SK-N-MC (cell line): ENCODE data around the gene FAM20C.

Experiments
- EZH2 ChIP-seq: fragments of 200-600 bp; sonication (generic); IDR thresholded peaks from one replicate; pipeline ENCODE4 v1.6.1; 2017; ENCODE audit warnings: antibody characterized with exemption
- POLR2AphosphoS5 ChIP-seq: IDR thresholded peaks from 2 replicates; pipeline ENCODE4 v1.6.1; 2012; ENCODE audit warnings: mild to moderate bottlenecking, low read depth, low read length, borderline replicate concordance

DNA sequence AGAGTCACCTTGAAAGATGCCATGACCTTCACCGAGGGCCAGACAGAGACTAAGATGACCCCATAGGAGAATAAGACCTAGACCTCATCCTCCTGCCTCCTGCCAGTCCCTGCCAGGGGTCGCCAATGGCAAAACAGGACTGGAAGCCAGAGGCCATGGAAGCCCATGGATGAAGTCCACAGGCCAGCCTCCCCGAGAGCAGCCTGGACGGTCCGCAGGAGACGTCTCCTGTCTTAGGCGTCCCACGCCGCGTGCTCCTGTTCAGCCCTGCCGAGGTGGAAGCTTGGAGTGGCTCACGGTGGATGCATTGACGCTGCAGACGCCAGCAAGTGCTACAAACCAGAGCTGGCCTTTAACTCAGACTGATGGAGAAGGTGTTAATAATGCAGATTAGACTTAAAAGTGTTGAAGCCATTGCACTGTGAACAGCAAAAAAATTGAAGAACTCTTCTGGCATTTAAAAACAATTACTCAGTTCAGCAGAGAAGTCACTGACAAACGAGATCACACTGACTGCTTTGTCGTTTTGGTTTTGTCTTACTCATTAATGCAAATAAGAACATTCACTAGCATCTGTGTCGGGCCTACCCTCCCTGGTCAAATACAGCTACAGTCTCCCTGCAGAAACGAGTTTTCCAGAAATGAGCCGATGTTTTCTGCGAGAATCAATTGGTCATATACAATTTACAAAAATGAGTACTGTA is 38.1 kb upstream of the FAM20C start:
- TF ChIP-seq EZH2 (no peak), POLR2AphosphoS5 (no peak)
